C4-2B (cell line): ENCODE measurements around the gene GRIK4.

Experiments
- ZFX ChIP-seq: fragments of 450-650 bp; IDR thresholded peaks from 2 replicates; pipeline ENCODE4 v1.6.1; 2017
- TF ChIP-seq, protein P1 (sequence below): fragments of 450-650 bp; conservative IDR thresholded peaks from 2 replicates; pipeline ENCODE4 v1.5.1; 2017; ENCODE audit warnings: mild to moderate bottlenecking

DNA sequence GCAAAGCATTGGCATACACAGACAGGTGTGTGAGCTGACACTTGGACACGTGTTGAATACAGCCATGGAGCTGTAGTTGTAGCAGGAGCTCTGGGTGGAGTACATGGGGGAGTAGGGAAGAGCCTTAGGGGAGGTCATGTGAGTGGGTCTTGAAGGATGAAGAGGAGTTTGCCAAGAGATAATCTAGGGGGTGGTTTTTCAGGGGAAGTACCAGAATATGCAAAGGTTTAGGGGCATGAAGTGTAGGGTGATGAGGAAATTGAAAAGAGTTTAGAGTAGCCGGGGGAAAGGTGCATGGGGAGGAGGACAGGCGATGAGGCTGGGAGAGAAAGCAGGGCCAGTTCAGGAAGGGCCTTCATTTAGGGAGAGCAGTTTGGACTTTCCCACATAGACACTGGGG, 74.5 kb downstream of the GRIK4 start:
- no peak for TF ChIP-seq ZFX
- TF ChIP-seq, protein P1, sequence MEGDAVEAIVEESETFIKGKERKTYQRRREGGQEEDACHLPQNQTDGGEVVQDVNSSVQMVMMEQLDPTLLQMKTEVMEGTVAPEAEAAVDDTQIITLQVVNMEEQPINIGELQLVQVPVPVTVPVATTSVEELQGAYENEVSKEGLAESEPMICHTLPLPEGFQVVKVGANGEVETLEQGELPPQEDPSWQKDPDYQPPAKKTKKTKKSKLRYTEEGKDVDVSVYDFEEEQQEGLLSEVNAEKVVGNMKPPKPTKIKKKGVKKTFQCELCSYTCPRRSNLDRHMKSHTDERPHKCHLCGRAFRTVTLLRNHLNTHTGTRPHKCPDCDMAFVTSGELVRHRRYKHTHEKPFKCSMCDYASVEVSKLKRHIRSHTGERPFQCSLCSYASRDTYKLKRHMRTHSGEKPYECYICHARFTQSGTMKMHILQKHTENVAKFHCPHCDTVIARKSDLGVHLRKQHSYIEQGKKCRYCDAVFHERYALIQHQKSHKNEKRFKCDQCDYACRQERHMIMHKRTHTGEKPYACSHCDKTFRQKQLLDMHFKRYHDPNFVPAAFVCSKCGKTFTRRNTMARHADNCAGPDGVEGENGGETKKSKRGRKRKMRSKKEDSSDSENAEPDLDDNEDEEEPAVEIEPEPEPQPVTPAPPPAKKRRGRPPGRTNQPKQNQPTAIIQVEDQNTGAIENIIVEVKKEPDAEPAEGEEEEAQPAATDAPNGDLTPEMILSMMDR, result no peak
